Measurements from ENCODE around the gene CTSA. TPM values are rescaled to one million over a fixed set of nuclear protein-coding genes. Genes with fewer than 3 reads are reported as not detected.

Gene CTSA
- total and polyA plus RNA-seq, 2 experiments from 2014 or later, result 176 to 321 TPM

DNA sequence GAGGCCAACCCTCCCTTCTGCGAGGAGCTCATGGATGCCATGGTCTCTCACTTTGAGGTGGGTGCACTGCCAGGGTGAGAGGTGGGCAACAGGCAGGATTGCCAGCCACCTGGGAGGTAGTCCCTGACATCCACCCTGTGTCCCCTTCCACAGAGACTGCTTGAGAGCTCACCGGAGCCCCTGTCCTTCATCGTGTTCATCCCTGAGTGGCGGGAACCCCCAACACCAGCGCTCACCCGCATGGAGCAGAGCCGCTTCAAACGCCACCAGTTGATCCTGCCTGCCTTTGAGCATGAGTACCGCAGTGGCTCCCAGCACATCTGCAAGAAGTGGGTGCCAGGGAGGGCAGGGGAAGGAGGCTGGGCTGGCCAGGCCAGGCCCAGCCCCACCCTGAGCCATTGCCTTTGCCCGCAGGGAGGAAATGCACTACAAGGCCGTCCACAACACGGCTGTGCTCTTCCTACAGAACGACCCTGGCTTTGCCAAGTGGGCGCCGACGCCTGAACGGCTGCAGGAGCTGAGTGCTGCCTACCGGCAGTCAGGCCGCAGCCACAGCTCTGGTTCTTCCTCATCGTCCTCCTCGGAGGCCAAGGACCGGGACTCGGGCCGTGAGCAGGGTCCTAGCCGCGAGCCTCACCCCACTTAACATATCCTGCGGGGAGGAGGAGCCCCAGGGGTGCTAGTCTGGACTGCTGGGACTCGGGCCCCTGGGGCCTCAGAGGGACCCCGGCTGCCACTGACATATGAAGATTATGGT is 56.2 kb downstream of the CTSA start:
- H3K27ac ChIP-seq, result peak overlapping the region; percentile 61
- no peak for DNase-seq
- in situ Hi-C loops (cut with MboI), result no loop called here

DNA sequence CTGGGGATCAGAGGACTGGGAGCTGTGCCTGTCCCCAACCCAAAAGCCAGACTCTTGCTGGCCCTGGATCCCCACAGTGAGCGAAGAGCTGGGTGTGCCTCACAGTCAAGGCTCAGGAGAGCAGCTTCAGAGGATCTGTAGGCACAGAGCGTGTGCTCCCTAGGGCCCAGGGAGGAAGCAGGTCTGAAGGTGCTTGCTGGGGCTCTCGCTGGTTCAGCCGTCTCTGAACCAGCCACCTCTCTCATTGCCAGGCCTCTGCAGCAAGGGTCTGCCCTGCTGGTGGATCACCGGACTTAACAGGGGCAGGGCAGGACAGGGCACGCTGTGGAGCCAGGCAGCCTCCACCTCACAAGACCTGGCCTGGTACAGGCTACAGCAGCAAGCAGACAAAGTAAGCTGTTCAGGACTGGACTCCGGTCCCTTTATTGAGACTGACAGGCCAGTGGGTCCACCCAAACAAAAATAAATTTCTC is 57.2 kb downstream of the CTSA start:
- no peak for TF ChIP-seq EZH2phosphoT487 (IDR thresholded peaks at IDR 0.05; ENCODE audit: insufficient read depth, low read depth)
- TF ChIP-seq EZH2 (IDR thresholded peaks at IDR 0.05; ENCODE audit: insufficient read depth, poor library complexity, severe bottlenecking), result no peak
- Histone ChIP-seq H4K20me1 (ENCODE audit: insufficient read depth) (no peaks in the 10 kb centered on the region), H3K9ac (no peak overlapping the region), H3K4me3 (no peak overlapping the region), H3K4me1 (ENCODE audit: insufficient read depth) (peaks cover 13% of the 10 kb centered on the region; the same call in 1 of the 2 replicates), H3K27me3 (replicated peaks; ENCODE audit: insufficient read depth) (no peaks in the 10 kb centered on the region), H3K36me3 (ENCODE audit: low read depth) (peaks cover 20% of the 10 kb centered on the region; the same call in 1 of the 2 replicates), H3K27ac (no peak overlapping the region), H3K4me2 (ENCODE audit: unreplicated experiment) (no peak overlapping the region), H3F3A (ENCODE audit: insufficient read depth) (peaks cover 27% of the 10 kb centered on the region; the same call in 1 of the 2 replicates), H3K79me2 (ENCODE audit: insufficient read depth) (no peaks in the 10 kb centered on the region), H3K9me2 (ENCODE audit: insufficient read depth) (no peaks in the 10 kb centered on the region), H3K9me3 (ENCODE audit: low read depth) (no peaks in the 10 kb centered on the region), H2AFZ (no peak overlapping the region)
- 65 to 80% methylated on average over 5 to 7 of the region's 7 CpGs for WGBS, 2 experiments (ENCODE audit: low coverage in 1 of 2, low lambda C conversion rate in 2 of 2, missing lambda C conversion rate in 2 of 2)
- in situ Hi-C loops (cut with MboI), result no loop called here
- DNase-seq, result no peak

More for the DNA sequence above, 56.2 kb downstream of the CTSA start:
- Histone ChIP-seq H3K27me3 (replicated peaks; ENCODE audit: insufficient read depth) (no peaks in the 10 kb centered on the region), H3K4me3 (no peak overlapping the region), H3K9me3 (ENCODE audit: low read depth) (no peaks in the 10 kb centered on the region), H4K20me1 (ENCODE audit: insufficient read depth) (no peaks in the 10 kb centered on the region), H2AFZ (no peak overlapping the region), H3F3A (ENCODE audit: insufficient read depth) (peaks cover 27% of the 10 kb centered on the region; the same call in 1 of the 2 replicates), H3K9me2 (ENCODE audit: insufficient read depth) (no peaks in the 10 kb centered on the region), H3K9ac (0 out of 2 replicates have a peak overlapping the region, but pooled peaks have one; percentile 60), H3K79me2 (ENCODE audit: insufficient read depth) (no peaks in the 10 kb centered on the region), H3K4me2 (ENCODE audit: unreplicated experiment) (no peak overlapping the region), H3K36me3 (ENCODE audit: low read depth) (peaks cover 14% of the 10 kb centered on the region; the same call in 1 of the 2 replicates), H3K4me1 (ENCODE audit: insufficient read depth) (peaks cover 13% of the 10 kb centered on the region; the same call in 1 of the 2 replicates)
- TF ChIP-seq EZH2 (IDR thresholded peaks at IDR 0.05; ENCODE audit: insufficient read depth, poor library complexity, severe bottlenecking) (no peak), EZH2phosphoT487 (IDR thresholded peaks at IDR 0.05; ENCODE audit: insufficient read depth, low read depth) (no peak)
- WGBS, 2 experiments (ENCODE audit: low coverage in 1 of 2, low lambda C conversion rate in 2 of 2, missing lambda C conversion rate in 2 of 2), result 85% methylated on average over 26 to 29 of the region's 29 CpGs

Other genes with a start within 250 kb of the CTSA start
- gene WFDC11, start 221.1 kb upstream of the CTSA start, total RNA-seq (2014; rRNA removed; shearing (Covaris generic)), result not detected in 2 replicates
- not detected in 2 replicates for gene WFDC11, start 221.1 kb upstream of the CTSA start, polyA plus RNA-seq (2016; fragmentation: Nextera tagmentation; extraction: Ambion mirVana)
- gene WFDC13, start 189.3 kb upstream of the CTSA start, total RNA-seq (2014; rRNA removed; shearing (Covaris generic)), result not detected in 2 replicates
- gene WFDC13, start 189.3 kb upstream of the CTSA start, polyA plus RNA-seq (2016; fragmentation: Nextera tagmentation; extraction: Ambion mirVana), result not detected in 2 replicates
- gene WFDC10B, start 186.3 kb upstream of the CTSA start, total RNA-seq (2014; rRNA removed; shearing (Covaris generic)), result not detected in 2 replicates
- gene WFDC10B, start 186.3 kb upstream of the CTSA start, polyA plus RNA-seq (2016; fragmentation: Nextera tagmentation; extraction: Ambion mirVana), result not detected in 2 replicates
- not detected in 2 replicates for gene SPINT4, start 169.0 kb upstream of the CTSA start, total RNA-seq (2014; rRNA removed; shearing (Covaris generic))
- gene SPINT4, start 169.0 kb upstream of the CTSA start, polyA plus RNA-seq (2016; fragmentation: Nextera tagmentation; extraction: Ambion mirVana), result not detected in 2 replicates
- gene WFDC3, start 99.5 kb upstream of the CTSA start, total RNA-seq (2014; rRNA removed; shearing (Covaris generic)), result 0.76 TPM in 1 of 2 replicates, not detected in the other
- gene WFDC3, start 99.5 kb upstream of the CTSA start, polyA plus RNA-seq (2016; fragmentation: Nextera tagmentation; extraction: Ambion mirVana), result 2.4 and 3.6 TPM in 2 replicates
- gene DNTTIP1, start 99.4 kb upstream of the CTSA start, total RNA-seq (2014; rRNA removed; shearing (Covaris generic)), result 12.4 and 22.9 TPM in 2 replicates
- gene DNTTIP1, start 99.4 kb upstream of the CTSA start, polyA plus RNA-seq (2016; fragmentation: Nextera tagmentation; extraction: Ambion mirVana), result 57.2 and 57.6 TPM in 2 replicates
- 33.8 and 38.8 TPM in 2 replicates for gene UBE2C, start 78.7 kb upstream of the CTSA start, total RNA-seq (2014; rRNA removed; shearing (Covaris generic))
- 69.2 and 78.4 TPM in 2 replicates for gene UBE2C, start 78.7 kb upstream of the CTSA start, polyA plus RNA-seq (2016; fragmentation: Nextera tagmentation; extraction: Ambion mirVana)
- gene TNNC2, start 64.0 kb upstream of the CTSA start, total RNA-seq (2014; rRNA removed; shearing (Covaris generic)), result not detected in 2 replicates
- 0.83 and 1.1 TPM in 2 replicates for gene TNNC2, start 64.0 kb upstream of the CTSA start, polyA plus RNA-seq (2016; fragmentation: Nextera tagmentation; extraction: Ambion mirVana)
- 88.4 and 100 TPM in 2 replicates for gene SNX21, start 57.5 kb upstream of the CTSA start, total RNA-seq (2014; rRNA removed; shearing (Covaris generic))
- 50.9 and 54.7 TPM in 2 replicates for gene SNX21, start 57.5 kb upstream of the CTSA start, polyA plus RNA-seq (2016; fragmentation: Nextera tagmentation; extraction: Ambion mirVana)
- 37.2 and 55.2 TPM in 2 replicates for gene ACOT8, start 33.9 kb upstream of the CTSA start, total RNA-seq (2014; rRNA removed; shearing (Covaris generic))
- 30.0 and 32.9 TPM in 2 replicates for gene ACOT8, start 33.9 kb upstream of the CTSA start, polyA plus RNA-seq (2016; fragmentation: Nextera tagmentation; extraction: Ambion mirVana)
- gene ZSWIM3, start 33.7 kb upstream of the CTSA start, total RNA-seq (2014; rRNA removed; shearing (Covaris generic)), result 4.3 and 5.3 TPM in 2 replicates
- gene ZSWIM3, start 33.7 kb upstream of the CTSA start, polyA plus RNA-seq (2016; fragmentation: Nextera tagmentation; extraction: Ambion mirVana), result 1.9 and 2.0 TPM in 2 replicates
- 7.7 and 8.9 TPM in 2 replicates for gene ZSWIM1, start 10.1 kb upstream of the CTSA start, total RNA-seq (2014; rRNA removed; shearing (Covaris generic))
- gene ZSWIM1, start 10.1 kb upstream of the CTSA start, polyA plus RNA-seq (2016; fragmentation: Nextera tagmentation; extraction: Ambion mirVana), result 6.6 and 8.5 TPM in 2 replicates
- not detected in 2 replicates for gene SPATA25, start 3.7 kb upstream of the CTSA start, total RNA-seq (2014; rRNA removed; shearing (Covaris generic))
- 0.27 TPM in 1 of 2 replicates, not detected in the other for gene SPATA25, start 3.7 kb upstream of the CTSA start, polyA plus RNA-seq (2016; fragmentation: Nextera tagmentation; extraction: Ambion mirVana)
- 4.3 and 8.3 TPM in 2 replicates for gene NEURL2, start 127 bp upstream of the CTSA start, total RNA-seq (2014; rRNA removed; shearing (Covaris generic))
- 1.4 and 2.1 TPM in 2 replicates for gene NEURL2, start 127 bp upstream of the CTSA start, polyA plus RNA-seq (2016; fragmentation: Nextera tagmentation; extraction: Ambion mirVana)
- gene PLTP, start 20.8 kb downstream of the CTSA start, total RNA-seq (2014; rRNA removed; shearing (Covaris generic)), result 14.5 and 22.6 TPM in 2 replicates
- gene PLTP, start 20.8 kb downstream of the CTSA start, polyA plus RNA-seq (2016; fragmentation: Nextera tagmentation; extraction: Ambion mirVana), result 24.4 and 25.7 TPM in 2 replicates
- 4.2 and 5.3 TPM in 2 replicates for gene PCIF1, start 43.3 kb downstream of the CTSA start, total RNA-seq (2014; rRNA removed; shearing (Covaris generic))
- 23.8 and 24.3 TPM in 2 replicates for gene PCIF1, start 43.3 kb downstream of the CTSA start, polyA plus RNA-seq (2016; fragmentation: Nextera tagmentation; extraction: Ambion mirVana)
- 10.8 and 12.6 TPM in 2 replicates for gene ZNF335, start 80.9 kb downstream of the CTSA start, total RNA-seq (2014; rRNA removed; shearing (Covaris generic))
- 6.0 and 6.9 TPM in 2 replicates for gene ZNF335, start 80.9 kb downstream of the CTSA start, polyA plus RNA-seq (2016; fragmentation: Nextera tagmentation; extraction: Ambion mirVana)
- gene MMP9, start 117.6 kb downstream of the CTSA start, total RNA-seq (2014; rRNA removed; shearing (Covaris generic)), result not detected in 2 replicates
- 0.10 and 0.13 TPM in 2 replicates for gene MMP9, start 117.6 kb downstream of the CTSA start, polyA plus RNA-seq (2016; fragmentation: Nextera tagmentation; extraction: Ambion mirVana)
- gene SLC12A5, start 137.9 kb downstream of the CTSA start, total RNA-seq (2014; rRNA removed; shearing (Covaris generic)), result not detected in 2 replicates
- 0.55 and 0.58 TPM in 2 replicates for gene SLC12A5, start 137.9 kb downstream of the CTSA start, polyA plus RNA-seq (2016; fragmentation: Nextera tagmentation; extraction: Ambion mirVana)
- 15.9 and 20.4 TPM in 2 replicates for gene NCOA5, start 198.6 kb downstream of the CTSA start, total RNA-seq (2014; rRNA removed; shearing (Covaris generic))
- gene NCOA5, start 198.6 kb downstream of the CTSA start, polyA plus RNA-seq (2016; fragmentation: Nextera tagmentation; extraction: Ambion mirVana), result 14.9 and 15.3 TPM in 2 replicates
- gene CD40, start 227.0 kb downstream of the CTSA start, total RNA-seq (2014; rRNA removed; shearing (Covaris generic)), result 1.8 and 2.5 TPM in 2 replicates
- gene CD40, start 227.0 kb downstream of the CTSA start, polyA plus RNA-seq (2016; fragmentation: Nextera tagmentation; extraction: Ambion mirVana), result 2.8 and 3.4 TPM in 2 replicates

Measured in GM23248 (cell line).